Heart right ventricle (tissue), 16 donors: ENCODE data around the gene GMEB2. TPM values are rescaled to one million over a fixed set of nuclear protein-coding genes. Genes with fewer than 3 reads are reported as not detected.

ENCODE experiments used
- ATAC-seq, 8 donors: fragments of 200-7000 bp; cut with Tn5 transposase; one replicate each; pipeline ENCODE4 v1.9.1; 2020; ENCODE audit warnings: mild to moderate bottlenecking in 8 of 8, moderate library complexity in 8 of 8, moderate number of reproducible peaks in 1 of 8
- DNase-seq, 2 donors: peaks; one replicate each; pipeline ENCODE4 v3.0.0-alpha.2; 2020
- H3K27ac ChIP-seq, 10 donors: fragments of 200-600 bp; sonication (generic) in 2 of 10; one replicate each; pipeline versions ENCODE4 v1.5.0 to v1.8.0; 2020 to 2022; ENCODE audit warnings: mild to moderate bottlenecking in 3 of 10
- H3K27me3 ChIP-seq, 7 donors: fragments of 200-600 bp; one replicate each; pipeline ENCODE4 v1.8.0; 2021 to 2022; ENCODE audit warnings: mild to moderate bottlenecking in 2 of 7
- H3K36me3 ChIP-seq, 9 donors: fragments of 200-600 bp; sonication (generic) in 1 of 9; one replicate each; pipeline versions ENCODE4 v1.5.0 to v1.8.0; 2020 to 2022; ENCODE audit warnings: mild to moderate bottlenecking in 2 of 9
- H3K4me1 ChIP-seq, 9 donors: fragments of 200-600 bp; sonication (generic) in 1 of 9; one replicate each; pipeline versions ENCODE4 v1.5.0 to v1.8.0; 2020 to 2022; ENCODE audit warnings: mild to moderate bottlenecking in 4 of 9
- H3K4me3 ChIP-seq, 10 donors: fragments of 200-600 bp; sonication (generic) in 2 of 10; one replicate each; pipeline versions ENCODE4 v1.5.0 to v1.8.0; 2020 to 2022; ENCODE audit warnings: mild to moderate bottlenecking in 7 of 10, moderate library complexity in 2 of 10
- H3K9me3 ChIP-seq, 11 donors: fragments of 200-600 bp in 10 of 11; sonication (generic) in 2 of 11; one replicate each; pipeline versions ENCODE4 v1.5.0 to v1.8.0; 2013 to 2022; ENCODE audit warnings: mild to moderate bottlenecking in 2 of 11, control low read depth in 1 of 11, moderate library complexity in 1 of 11
- WGBS, 2 donors: extraction: QIAGEN DNeasy Blood & Tissue Kit; methylation state at CpG; one replicate each; pipeline ENCODE4 v1.1.7; 2013; ENCODE audit warnings: inconsistent platforms in 1 of 2; 5-methylcytosine and 5-hydroxymethylcytosine counted together
- intact Hi-C, 10 donors: fragments of 100-400 bp; cut with DNase I; formaldehyde crosslinking; loops; one replicate each; pipeline versions ENCODE4 v1.11.1 to v1.14.2; 2022
- polyA plus RNA-seq, 2 donors: library from polyadenylated mRNA; stranded (reverse); fragments of 200-250 nt; gene quantifications; one replicate each; pipeline ENCODE4 v1.2.3, GENCODE V29; 2013
- total RNA-seq, 10 donors: library from RNA; stranded (reverse); fragmentation: NEBNext Ultra II Directional in 3 of 10; extraction: Animal tissue kit (Norgen Biotek cat#: 25700) in 3 of 10; gene quantifications; one replicate each; pipeline versions ENCODE4 v1.2.1 to v1.2.4, GENCODE V29; 2021 to 2023
- TF ChIP-seq, protein P1 (sequence below), 9 donors: fragments of 200-600 bp; sonication (generic) in 2 of 9; IDR thresholded peaks; one replicate each; pipeline versions ENCODE4 v1.5.0 to v1.8.0; 2021 to 2022; ENCODE audit warnings: antibody characterized with exemption in 9 of 9, mild to moderate bottlenecking in 5 of 9, moderate library complexity in 1 of 9
- donor health status: Arrhythmogenic right ventricular cardiomyopathy.
- donor health status: ischemic (EF 13 %, LVEDD 7.1; RV severe dilation, severe dysfunction).
- donor health status: healthy with polysubstance abuse.
- donor health status: DM: no; HTN: yes; CAD: no.
- donor health status: DM: no; HTN: no; CAD: no.
- donor health status: ischemic (EF 25% LVEDD 6.9; RV normal size, moderate dysfunction).
- donor health status: ischemic (EF 25% LVEDD 5.7; RV mildly dilated, moderate dysfunction).
- donor health status: healthy.
- donor health status: DM: yes; HTN: yes; CAD: no.
- donor health status: Ischemic cardiomyopathy.
- donor health status: ischemic (EF 35%, LVEDD 5.7; RV mildly dilated, moderate dysfunction).
- donor health status: nonischemic (EF 11% LVEDD 7.7; RV severe dilation, severe dysfunction).
- donor health status: DM: yes; HTN: yes; CAD: no.
- donor health status: PGD.
- donor health status: ischemic (EF 29% LVEDD 5.4; RV normal size, mild dysfunction).
- donor health status: nonischemic (EF 23%, LVEDD 6.1; RV moderate dilation, normal function).

GMEB2 gene
- total and polyA plus RNA-seq, 12 donors = 4.9 to 8.2 (median 5.9) TPM

DNA sequence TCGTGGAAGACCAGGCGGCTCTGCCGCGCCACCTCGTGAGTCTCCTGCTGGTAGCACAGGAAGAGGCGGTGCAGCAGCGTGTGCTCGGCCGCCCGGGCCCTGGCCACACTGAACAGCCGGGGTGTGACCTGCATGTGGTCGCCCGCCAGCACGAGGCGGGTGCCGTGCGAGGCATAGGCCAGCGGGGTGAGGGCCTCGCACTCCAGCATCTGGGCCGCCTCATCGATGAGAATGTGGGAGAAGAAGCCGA lies 59.8 kb downstream of the GMEB2 start:
- H3K36me3 ChIP-seq = peaks cover 0 to 81% (median 41%) of the 10 kb centered on the region in 9 donors
- DNase-seq (no peak), ATAC-seq (peak in 2 of 8 donors; percentile 3 to 8)
- intact Hi-C loops = no loop called here
- H3K4me3 ChIP-seq = no peak overlapping the region
- peak overlapping the region in 1 of 10 donors; percentile 79 for H3K27ac ChIP-seq
- H3K27me3 ChIP-seq = peaks cover 0 to 26% (median 0%) of the 10 kb centered on the region in 7 donors
- no peaks in the 10 kb centered on the region for H3K9me3 ChIP-seq
- WGBS, 2 donors = 91 to 94% methylated on average over 22 of the region's 22 CpGs
- peaks cover 0 to 31% (median 0%) of the 10 kb centered on the region in 9 donors for H3K4me1 ChIP-seq
- TF ChIP-seq, protein P1, sequence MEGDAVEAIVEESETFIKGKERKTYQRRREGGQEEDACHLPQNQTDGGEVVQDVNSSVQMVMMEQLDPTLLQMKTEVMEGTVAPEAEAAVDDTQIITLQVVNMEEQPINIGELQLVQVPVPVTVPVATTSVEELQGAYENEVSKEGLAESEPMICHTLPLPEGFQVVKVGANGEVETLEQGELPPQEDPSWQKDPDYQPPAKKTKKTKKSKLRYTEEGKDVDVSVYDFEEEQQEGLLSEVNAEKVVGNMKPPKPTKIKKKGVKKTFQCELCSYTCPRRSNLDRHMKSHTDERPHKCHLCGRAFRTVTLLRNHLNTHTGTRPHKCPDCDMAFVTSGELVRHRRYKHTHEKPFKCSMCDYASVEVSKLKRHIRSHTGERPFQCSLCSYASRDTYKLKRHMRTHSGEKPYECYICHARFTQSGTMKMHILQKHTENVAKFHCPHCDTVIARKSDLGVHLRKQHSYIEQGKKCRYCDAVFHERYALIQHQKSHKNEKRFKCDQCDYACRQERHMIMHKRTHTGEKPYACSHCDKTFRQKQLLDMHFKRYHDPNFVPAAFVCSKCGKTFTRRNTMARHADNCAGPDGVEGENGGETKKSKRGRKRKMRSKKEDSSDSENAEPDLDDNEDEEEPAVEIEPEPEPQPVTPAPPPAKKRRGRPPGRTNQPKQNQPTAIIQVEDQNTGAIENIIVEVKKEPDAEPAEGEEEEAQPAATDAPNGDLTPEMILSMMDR (IDR thresholded peaks at IDR 0.05) = no peak

DNA sequence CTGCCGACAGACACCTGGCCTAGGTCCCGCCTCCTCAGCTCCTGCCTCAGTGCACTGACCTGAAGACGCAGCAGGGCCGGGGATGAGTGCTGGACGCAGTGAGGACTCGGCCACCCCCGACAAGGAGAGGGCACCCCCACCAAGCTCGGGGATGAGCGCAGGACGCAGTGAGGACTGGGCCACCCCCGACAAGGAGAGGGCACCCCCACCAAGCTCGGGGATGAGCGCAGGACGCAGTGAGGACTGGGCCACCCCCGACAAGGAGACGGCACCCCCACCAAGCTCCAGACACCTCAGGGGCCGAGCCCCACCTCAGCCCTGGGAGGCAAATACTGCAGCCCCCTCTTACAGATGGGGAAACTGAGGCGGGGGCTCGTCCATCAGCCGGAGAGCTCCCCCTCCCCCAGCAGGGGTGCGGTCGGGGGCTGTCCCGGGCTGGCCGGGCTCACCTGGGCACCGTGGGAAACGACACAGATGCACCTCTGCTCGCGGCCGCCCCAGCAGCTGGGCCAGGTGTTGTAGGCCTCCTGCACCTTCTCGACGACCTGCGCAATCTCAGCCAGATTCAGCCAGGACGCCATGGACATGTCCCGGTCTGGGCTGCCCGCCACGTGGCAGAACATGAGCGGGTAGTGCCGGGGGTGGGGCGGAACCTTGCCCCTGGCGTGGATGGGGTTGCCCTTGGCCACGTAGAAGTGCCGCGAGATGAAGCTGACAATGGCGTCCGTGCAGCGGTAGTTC lies 60.3 kb downstream of the GMEB2 start:
- TF ChIP-seq, protein P1 (IDR thresholded peaks at IDR 0.05) = no peak
- no peak overlapping the region for H3K4me3 ChIP-seq
- intact Hi-C loops = no loop called here
- peaks cover 0 to 31% (median 0%) of the 10 kb centered on the region in 9 donors for H3K4me1 ChIP-seq
- DNase-seq (no peak), ATAC-seq (peak in 3 of 8 donors; percentile 22 to 39 (median 26))
- H3K27me3 ChIP-seq = peaks cover 0 to 23% (median 0%) of the 10 kb centered on the region in 7 donors
- no peak overlapping the region for H3K27ac ChIP-seq
- H3K36me3 ChIP-seq = peaks cover 0 to 83% (median 44%) of the 10 kb centered on the region in 9 donors
- whole genome bisulfite sequencing, 2 donors = 91 to 94% methylated on average over 46 of the region's 46 CpGs
- H3K9me3 ChIP-seq = no peaks in the 10 kb centered on the region

DNA sequence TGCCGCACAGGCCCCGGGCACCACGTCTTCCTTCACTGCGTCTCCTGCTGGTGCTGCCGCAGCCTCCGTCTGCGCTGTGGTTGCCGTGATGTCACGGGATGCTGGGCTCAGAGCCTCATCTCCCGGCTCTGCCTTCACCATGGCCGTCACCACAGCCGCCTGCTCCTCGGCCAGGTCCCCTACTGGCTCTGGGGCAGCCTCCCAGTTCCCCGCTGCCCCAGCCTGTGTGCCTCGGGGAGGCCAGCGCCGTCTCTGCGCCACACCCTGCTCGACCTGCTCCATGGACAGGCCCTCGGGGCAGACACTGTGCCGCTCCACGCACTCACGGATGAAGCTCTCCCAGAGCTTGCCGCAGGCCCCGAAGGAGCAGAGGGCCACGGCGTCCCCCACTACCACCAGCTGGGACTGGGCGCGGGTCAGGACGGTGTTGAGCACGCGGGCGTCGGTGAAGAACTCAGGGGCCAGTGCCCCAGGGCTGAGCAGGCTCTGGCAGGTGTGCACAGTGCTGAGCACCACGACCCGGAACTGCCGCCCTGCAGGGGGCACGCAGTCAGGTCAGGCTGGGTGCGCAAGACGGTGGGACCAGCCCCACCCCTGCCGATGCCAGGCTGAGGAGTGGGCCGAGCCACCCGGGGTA lies 61.1 kb downstream of the GMEB2 start:
- Histone ChIP-seq H3K4me1 (peaks cover 0 to 31% (median 0%) of the 10 kb centered on the region in 9 donors), H3K9me3 (no peaks in the 10 kb centered on the region), H3K27ac (no peak overlapping the region), H3K27me3 (peaks cover 0 to 23% (median 0%) of the 10 kb centered on the region in 7 donors), H3K36me3 (peaks cover 0 to 90% (median 50%) of the 10 kb centered on the region in 9 donors), H3K4me3 (no peak overlapping the region)
- intact Hi-C loops = no loop called here
- ATAC-seq = no peak
- TF ChIP-seq, protein P1 (IDR thresholded peaks at IDR 0.05) = no peak
- WGBS, 2 donors = 94 to 96% methylated on average over 43 of the region's 43 CpGs
- no peak for DNase-seq

DNA sequence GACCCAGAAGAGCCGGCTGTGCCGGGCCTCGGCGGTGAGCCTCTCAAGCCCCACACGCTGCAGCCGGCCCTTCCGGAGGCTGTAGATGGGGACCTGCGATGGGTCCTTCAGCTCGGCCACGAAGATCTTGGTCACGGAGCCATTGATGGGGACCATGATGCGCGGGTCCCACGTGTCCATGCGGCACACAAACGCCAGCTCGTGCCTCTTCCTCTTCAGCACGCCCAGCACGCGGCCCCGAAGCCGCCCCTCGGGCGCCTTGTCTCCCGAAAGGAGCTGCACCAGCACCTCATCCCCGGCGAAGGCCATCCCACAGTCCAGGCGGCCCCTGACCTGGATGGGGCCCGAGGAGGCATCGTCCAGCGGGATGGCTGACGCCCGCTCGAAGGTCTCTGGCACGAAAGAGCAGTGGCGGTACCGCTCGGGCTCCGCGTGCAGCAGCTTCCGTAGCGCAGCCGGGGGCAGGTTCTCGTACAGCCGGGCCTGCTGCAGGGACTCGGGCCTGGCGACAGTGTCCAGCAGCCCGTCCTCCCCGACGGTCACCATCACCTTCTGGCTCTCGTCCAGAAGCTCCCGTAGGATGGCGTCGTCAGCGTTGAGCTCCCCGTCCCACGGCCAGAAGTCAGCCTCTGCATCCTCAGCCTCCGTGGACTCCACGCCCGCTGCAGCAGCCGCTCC lies 61.7 kb downstream of the GMEB2 start:
- WGBS, 2 donors = 96 to 97% methylated on average over 58 to 61 of the region's 61 CpGs
- no peak for DNase-seq
- H3K4me1 ChIP-seq = peaks cover 0 to 31% (median 0%) of the 10 kb centered on the region in 9 donors
- peaks cover 6 to 93% (median 56%) of the 10 kb centered on the region in 9 donors for H3K36me3 ChIP-seq
- intact Hi-C loops = no loop called here
- H3K9me3 ChIP-seq = no peaks in the 10 kb centered on the region
- TF ChIP-seq, protein P1 (IDR thresholded peaks at IDR 0.05) = no peak
- no peak overlapping the region for H3K4me3 ChIP-seq
- no peak overlapping the region for H3K27ac ChIP-seq
- H3K27me3 ChIP-seq = peaks cover 0 to 23% (median 0%) of the 10 kb centered on the region in 7 donors
- no peak for ATAC-seq
